Colonic mucosa (tissue), 4 donors: ENCODE data around the gene SF3B3. TPM values are rescaled to one million over a fixed set of nuclear protein-coding genes. Genes with fewer than 3 reads are reported as not detected.

Source experiments
- DNase-seq: peaks from one replicate; pipeline ENCODE4 v3.0.0-alpha.2; 2020
- H3K27ac ChIP-seq: fragments of 200-600 bp; one replicate; pipeline ENCODE4 v1.8.0; 2021
- H3K27me3 ChIP-seq: fragments of 200-600 bp; one replicate; pipeline ENCODE4 v1.8.0; 2021
- H3K36me3 ChIP-seq: fragments of 200-600 bp; one replicate; pipeline ENCODE4 v1.8.0; 2021
- H3K4me1 ChIP-seq: fragments of 200-600 bp; one replicate; pipeline ENCODE4 v1.8.0; 2021; ENCODE audit warnings: mild to moderate bottlenecking
- H3K4me3 ChIP-seq: fragments of 200-600 bp; one replicate; pipeline ENCODE4 v1.8.0; 2021
- H3K9ac ChIP-seq, 2 donors: one replicate each; pipeline ENCODE4 v1.7.0; 2013; ENCODE audit warnings: control low read depth in 2 of 2, low read depth in 2 of 2, low read length in 2 of 2
- H3K9me3 ChIP-seq: fragments of 200-600 bp; one replicate; pipeline ENCODE4 v1.8.0; 2021
- CTCF ChIP-seq: fragments of 200-600 bp; IDR thresholded peaks from one replicate; pipeline ENCODE4 v1.8.0; 2022; ENCODE audit warnings: antibody characterized with exemption, mild to moderate bottlenecking
- intact Hi-C: fragments of 100-400 bp; cut with DNase I; formaldehyde crosslinking; loops from one replicate; pipeline ENCODE4 v1.14.1; 2022
- total RNA-seq, 2 donors: library from RNA; stranded (reverse); fragmentation: NEBNext Ultra II Directional in 1 of 2; extraction: Animal tissue kit (Norgen Biotek cat#: 25700) in 1 of 2; gene quantifications; one replicate each; pipeline ENCODE4 v1.2.1, GENCODE V29; 2021
- donor health status: healthy.
- donor health status: DM: no; HTN: no; CAD: no.
- donor health status: DM: no; HTN: no; CAD: no.

Gene SF3B3
- total RNA-seq, 2 donors from 2014 or later: 182 to 369 TPM

GRCh38 chr16:70484867-70485266 lies 38.7 kb upstream of the SF3B3 start:
- Histone ChIP-seq H3K4me1 (no peaks in the 10 kb centered on the region), H3K27me3 (no peaks in the 10 kb centered on the region), H3K9ac (no peak overlapping the region), H3K9me3 (no peaks in the 10 kb centered on the region), H3K36me3 (peaks cover 6% of the 10 kb centered on the region), H3K4me3 (no peak overlapping the region), H3K27ac (no peak overlapping the region)
- intact Hi-C loops: no loop called here
- DNase-seq: no peak
- TF ChIP-seq CTCF: no peak

DNA sequence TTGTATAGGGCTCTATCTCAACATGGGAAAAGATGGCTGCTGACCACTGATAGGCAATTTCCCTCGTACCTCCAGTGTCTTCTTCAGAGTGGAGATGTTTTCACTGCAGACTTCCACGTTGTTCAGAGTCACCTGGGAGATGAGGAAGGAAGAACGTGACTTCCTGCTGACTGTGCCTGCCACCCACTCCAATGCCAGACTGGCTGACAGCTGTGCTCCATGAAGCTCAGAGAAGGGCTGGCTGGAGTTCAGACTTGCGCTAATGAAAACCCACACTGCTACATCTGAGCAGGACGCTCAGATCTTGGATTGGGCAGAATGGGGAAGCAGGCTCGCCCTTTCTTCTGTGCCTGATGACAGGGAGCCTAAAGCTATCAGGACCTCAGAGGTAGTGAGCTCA lies 33.4 kb upstream of the SF3B3 start:
- no peaks in the 10 kb centered on the region for H3K27me3 ChIP-seq
- H3K27ac ChIP-seq: no peak overlapping the region
- TF ChIP-seq CTCF: no peak
- H3K4me1 ChIP-seq: no peaks in the 10 kb centered on the region
- no peaks in the 10 kb centered on the region for H3K36me3 ChIP-seq
- no peak overlapping the region for H3K4me3 ChIP-seq
- H3K9me3 ChIP-seq: no peaks in the 10 kb centered on the region
- no peak for DNase-seq
- H3K9ac ChIP-seq: no peak overlapping the region
- intact Hi-C loops: no loop called here

- Histone ChIP-seq H3K27me3 (no peaks in the 10 kb centered on the region), H3K4me1 (no peaks in the 10 kb centered on the region), H3K36me3 (no peaks in the 10 kb centered on the region), H3K4me3 (no peak overlapping the region), H3K9ac (no peak overlapping the region), H3K27ac (no peak overlapping the region), H3K9me3 (no peaks in the 10 kb centered on the region)
- DNase-seq: no peak
- intact Hi-C loops: no loop called here
- no peak for TF ChIP-seq CTCF
Observed at GRCh38 chr16:70493802-70494201, 29.8 kb upstream of the SF3B3 start.

- intact Hi-C loops: no loop called here
- H3K36me3 ChIP-seq: no peaks in the 10 kb centered on the region
Observed at GRCh38 chr16:70494202-70494770, 29.3 kb upstream of the SF3B3 start.

DNA sequence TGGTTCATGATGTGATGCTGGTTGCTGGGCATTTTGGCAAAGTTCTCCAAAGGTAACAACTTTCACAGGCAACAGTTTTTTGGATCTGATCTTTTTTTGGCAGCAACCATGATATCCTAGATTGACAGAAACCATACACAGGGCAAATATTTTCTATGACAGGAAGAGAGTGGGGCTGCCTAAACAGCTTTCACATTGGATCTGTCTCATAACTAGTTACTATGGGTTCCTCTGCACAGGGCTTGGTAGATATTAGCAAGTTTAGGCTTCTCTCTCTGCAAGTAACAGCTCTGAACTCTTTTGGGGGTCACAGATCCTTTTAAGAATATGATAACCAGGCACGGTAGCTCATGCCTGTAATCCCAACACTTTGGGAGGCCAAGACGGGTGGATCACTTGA lies 28.8 kb upstream of the SF3B3 start:
- Histone ChIP-seq H3K27me3 (no peaks in the 10 kb centered on the region), H3K27ac (no peak overlapping the region), H3K9ac (no peak overlapping the region), H3K4me1 (no peaks in the 10 kb centered on the region), H3K36me3 (no peaks in the 10 kb centered on the region), H3K4me3 (no peak overlapping the region), H3K9me3 (no peaks in the 10 kb centered on the region)
- DNase-seq: no peak
- intact Hi-C loops: no loop called here
- TF ChIP-seq CTCF: no peak

More at GRCh38 chr16:70494202-70494770, 29.3 kb upstream of the SF3B3 start:
- Histone ChIP-seq H3K27me3 (no peaks in the 10 kb centered on the region), H3K4me3 (no peak overlapping the region), H3K9me3 (no peaks in the 10 kb centered on the region), H3K9ac (no peak overlapping the region), H3K4me1 (no peaks in the 10 kb centered on the region), H3K27ac (no peak overlapping the region)
- DNase-seq: no peak
- TF ChIP-seq CTCF: no peak
